Measurements from ENCODE around the gene SPPL3.
"Not testable (repeated sequence)": the region's sequence is repeated elsewhere in the genome, so short reads cannot be mapped to it uniquely, and the experiment has no call there.

Gene SPPL3

DNA sequence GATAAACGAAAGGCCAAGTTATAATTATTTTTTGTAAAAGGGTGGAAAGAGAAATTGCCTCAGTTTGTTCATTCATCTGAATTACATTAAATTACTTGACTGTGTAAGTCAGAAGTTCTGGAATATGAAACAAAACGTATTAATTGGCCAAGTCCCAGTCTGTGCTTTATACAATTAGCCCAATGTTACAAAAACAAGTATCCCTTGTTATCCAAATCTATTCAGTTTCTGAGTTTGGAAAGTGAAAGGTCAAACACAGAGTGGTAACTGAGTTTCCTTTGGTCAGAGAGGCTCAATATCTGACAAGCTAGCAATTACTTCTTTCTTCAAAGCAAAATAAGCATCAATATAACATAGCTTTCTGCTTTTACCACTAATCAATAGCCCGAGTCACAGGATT lies 62.6 kb downstream of the SPPL3 start:
- DNase-seq: no peak

DNA sequence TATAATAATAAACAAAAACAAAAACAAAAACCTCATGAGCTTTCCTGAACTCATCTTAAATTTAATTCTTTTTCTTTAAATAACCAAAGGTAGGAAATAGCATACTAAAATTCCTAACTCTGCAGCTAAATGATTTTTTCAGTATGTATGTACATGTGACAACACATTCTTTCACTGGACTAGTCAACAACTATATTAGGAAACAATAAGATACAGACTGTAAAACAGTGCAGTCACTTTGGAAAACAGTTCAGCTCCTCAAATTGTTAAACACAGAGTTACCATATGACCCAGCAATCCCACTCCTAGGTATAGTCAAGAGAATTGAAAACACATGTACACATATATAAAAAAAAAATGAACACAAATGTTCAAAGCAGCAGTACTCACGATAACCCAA lies 64.7 kb downstream of the SPPL3 start:
- no peak for DNase-seq

DNA sequence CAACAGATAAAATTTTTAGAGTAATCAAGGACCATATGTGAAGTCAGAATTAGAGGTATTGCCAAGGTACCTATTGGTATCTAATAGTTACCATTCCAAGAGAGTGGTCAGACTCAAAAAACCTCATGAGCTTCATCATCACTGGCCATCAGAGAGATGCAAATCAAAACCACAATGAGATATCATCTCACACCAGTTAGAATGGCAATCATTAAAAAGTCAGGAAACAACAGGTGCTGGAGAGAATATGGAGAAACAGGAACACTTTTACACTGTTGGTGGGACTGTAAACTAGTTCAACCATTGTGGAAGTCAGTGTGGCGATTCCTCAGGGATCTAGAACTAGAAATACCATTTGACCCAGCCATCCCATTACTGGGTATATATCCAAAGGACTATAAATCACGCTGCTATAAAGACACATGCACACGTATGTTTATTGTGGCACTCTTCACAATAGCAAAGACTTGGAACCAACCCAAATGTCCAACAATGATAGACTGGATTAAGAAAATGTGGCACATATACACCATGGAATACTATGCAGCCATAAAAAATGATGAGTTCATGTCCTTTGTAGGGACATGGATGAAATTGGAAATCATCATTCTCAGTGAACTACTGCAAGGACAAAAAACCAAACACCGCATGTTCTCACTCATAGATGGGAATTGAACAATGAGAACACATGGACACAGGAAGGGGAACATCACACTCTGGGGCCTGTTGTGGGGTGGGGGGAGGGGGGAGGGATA lies 65.4 kb downstream of the SPPL3 start:
- not testable (repeated sequence) for DNase-seq

DNA sequence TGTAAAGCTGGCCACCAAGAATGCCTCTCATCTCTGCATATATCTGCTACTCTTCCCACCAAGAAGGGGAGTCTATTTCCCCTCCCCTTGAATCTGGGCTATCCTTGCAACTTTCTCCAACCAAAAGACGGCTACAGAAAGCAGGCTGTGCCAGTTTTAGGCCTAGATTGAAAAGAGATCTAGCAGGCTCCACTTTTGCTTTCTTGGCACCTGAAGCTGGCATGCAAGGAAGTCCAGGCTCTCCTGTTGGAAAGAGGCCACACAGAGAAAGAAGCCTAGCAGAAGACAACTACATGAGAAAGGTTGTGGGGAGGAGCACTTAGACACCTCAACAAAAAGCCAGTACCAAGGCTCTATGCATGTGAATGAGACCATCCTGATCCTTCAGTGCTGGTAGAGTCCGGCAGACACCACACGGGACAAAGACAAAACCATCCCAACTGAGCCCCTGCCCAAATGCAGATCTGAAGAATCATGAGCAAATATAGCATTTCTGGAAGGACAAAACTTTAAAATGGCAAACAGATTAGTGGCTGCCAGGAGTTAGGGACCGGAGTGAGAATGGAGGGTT lies 68.0 kb downstream of the SPPL3 start:
- DNase-seq: no peak

DNA sequence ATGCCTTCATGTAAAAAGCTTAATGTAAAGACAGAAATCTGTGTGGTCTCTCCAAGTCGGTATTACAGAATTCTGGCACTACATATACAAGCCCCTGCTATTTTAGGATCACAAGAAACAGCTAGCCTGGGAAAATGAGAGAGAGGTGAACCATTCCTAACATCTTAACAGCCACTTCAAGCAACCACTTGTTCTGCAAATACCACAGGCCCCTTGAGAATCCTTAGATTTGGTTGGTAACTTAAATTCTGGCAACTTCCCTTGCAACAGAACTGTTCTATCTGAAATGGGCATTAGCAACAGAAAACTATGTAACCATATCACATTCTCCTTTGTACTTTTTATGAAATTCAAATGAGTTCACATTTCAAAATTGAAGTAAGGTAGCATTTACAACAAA lies 68.5 kb downstream of the SPPL3 start:
- no peak for DNase-seq

DNA sequence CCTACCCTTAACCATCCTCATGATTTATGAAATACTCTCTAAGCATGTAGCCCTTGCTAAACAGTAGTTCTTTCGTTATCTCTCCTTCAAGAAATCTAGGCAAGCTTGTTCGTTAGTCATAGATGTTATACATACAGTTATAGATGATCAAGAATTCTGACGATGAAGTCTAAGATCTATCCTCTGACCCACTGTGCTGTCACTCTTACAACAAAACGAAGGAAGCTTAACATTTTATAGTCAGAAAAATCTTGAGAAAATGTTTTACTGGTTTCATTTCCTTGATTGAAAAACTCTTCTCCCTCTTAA lies 68.9 kb downstream of the SPPL3 start:
- DNase-seq: no peak

DNA sequence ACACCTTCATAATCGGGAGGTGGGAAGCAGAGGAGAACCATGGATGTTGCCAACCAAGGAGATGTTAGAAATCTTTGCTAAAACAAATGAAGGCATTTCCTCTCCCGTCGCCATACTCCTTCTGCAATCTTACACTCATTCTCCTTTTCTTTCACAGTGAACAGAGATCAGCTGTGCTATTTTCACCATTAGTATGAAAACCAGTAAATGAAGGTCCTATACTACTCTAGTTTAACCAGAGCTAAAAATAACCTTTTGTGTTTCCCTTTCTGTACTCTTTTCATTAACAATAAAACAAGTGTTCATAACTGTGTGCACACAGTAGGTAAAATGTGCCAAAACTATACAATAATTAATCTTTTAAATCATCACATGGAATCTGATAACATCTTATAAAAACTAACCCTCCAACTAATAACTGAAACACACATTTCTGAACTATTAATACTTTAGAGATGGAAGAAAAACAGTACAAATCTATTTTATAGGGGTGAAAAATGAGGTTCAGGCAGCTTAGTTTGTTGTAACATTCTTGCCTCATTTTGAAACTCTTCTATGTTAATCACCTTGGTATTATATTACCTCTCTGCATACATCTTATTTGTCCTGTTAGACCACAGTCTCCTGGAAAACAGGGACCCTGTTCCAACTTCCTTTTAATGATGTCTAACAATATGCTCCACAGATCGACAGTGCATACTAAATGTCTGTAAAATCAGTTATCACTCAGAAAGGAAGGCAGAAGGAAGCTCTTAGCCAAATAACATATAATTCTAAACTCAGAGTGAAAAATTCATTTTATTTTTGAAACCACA lies 69.5 kb downstream of the SPPL3 start:
- no peak for DNase-seq

DNA sequence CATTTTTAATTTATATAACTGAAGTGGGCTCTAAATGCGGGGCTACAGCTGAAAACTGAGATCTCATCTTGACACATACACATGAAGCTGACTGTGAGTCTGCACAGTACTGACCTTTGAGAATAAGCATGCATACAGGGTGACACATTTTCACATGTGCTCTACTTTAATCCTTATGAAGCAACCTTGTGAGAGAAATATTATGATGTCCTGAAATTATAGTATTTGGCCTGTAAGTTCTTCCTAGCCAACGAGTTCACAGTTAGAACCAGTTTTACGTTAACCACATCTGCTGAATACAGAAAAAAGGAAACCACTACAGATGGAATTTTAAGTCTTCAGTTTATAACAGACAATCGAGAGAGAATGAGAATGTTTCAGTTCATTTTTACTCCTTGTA lies 70.3 kb downstream of the SPPL3 start:
- DNase-seq: no peak

DNA sequence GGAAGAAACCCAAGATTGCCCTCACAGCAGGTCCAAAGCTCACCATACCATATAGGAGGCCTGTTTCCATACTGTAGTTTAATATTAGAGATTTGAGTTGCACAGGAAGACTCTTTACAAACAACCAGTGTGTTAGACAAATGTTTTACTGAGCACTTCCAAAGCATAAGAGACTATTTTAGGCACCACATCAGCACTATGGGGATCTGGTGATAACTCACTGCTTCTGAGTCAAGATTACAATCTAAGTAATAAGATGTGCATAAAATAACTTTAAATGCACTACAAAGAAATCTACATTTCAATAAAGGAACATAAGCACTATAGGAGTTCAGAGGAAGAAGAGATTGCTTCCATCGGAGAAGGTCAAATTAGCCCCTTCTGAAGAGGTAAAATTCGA lies 71.4 kb downstream of the SPPL3 start:
- DNase-seq: no peak

DNA sequence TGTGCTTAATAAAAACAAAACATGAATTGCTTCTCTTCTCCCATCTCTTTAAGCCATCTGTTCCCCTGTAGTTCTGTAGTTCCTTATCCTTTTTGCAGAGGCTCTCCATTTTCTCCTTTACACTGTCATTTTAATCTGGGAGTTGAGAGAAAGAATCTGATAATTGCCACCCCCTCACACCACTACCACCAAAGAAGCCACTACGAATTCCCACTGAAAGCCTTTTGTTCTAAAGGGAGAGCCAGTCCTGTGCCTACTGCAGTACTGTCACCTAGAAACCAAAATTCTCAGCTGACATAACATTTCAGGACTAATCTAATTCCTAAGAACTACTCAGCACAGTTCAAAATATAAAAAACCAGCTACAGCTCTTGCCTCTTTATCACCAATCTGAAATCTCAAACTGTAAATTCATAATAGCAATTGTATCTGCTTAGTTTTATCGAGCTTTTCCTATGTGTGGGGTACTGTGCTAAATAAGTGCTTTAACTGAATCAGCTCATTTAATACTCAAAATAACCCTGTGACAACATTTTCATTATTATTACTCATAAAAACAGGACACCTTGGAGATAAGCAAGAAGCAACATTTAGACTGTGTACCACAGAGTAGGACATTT lies 72.4 kb downstream of the SPPL3 start:
- no peak for DNase-seq

DNA sequence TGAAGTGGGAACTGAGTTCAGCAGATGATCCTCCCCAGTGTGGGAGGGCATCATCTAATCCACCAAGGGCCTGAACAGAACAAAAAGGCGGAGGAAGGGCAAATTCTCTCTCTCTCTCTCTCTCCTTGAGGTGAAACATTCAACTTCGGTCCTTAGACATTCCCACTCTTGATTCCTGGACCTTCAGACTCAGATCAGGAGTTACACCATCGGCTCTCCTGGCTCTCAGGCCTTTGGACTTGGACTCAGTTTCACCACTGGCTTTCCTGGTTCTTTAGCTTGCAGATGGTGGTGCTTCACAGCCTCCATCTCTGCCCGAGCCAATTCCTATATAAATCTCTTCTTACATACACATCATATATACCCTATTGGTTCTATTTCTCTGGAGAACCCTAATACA lies 73.2 kb downstream of the SPPL3 start:
- DNase-seq: no peak

DNA sequence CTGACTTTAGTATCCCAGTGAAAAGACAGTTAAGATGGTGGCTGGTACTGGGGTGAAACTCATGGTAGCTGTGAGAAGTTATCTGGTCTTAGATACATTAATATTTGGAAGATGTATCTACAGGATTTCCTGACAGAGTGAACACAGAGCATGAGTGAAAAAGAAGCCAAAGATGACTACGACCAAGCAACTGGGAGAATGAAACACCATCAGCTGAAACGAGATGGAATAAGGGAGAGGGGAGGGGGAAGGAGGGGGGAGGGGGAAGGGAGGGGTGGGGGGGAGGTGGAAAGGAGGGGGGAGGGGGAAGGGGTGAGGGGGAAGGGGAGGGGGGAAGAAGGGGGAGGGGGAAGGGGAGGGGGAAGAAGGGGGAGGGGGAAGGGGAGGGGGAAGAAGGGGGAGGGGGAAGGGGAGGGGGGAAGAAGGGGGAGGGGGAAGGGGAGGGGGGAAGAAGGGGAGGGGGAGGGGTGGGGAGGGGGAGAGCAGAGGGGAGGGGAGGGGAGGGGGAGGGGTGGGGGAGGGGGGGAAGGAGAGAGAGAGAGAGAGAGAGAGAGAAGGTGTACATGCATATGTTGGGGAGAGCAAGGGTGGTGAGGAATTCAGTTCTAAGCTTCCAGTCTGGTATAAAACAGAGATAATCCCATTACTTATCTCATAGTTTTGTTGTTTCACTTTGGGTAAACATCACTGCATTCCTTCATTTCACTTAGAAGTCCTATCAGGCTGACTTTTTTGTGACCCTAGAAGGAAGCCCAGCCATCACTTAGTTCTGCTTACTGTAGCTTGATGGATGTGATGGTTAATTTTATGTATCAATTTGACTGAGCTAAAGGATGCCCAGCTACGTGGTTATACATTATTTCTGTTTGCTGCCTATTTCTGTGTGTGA lies 73.9 kb downstream of the SPPL3 start:
- DNase-seq: no peak

DNA sequence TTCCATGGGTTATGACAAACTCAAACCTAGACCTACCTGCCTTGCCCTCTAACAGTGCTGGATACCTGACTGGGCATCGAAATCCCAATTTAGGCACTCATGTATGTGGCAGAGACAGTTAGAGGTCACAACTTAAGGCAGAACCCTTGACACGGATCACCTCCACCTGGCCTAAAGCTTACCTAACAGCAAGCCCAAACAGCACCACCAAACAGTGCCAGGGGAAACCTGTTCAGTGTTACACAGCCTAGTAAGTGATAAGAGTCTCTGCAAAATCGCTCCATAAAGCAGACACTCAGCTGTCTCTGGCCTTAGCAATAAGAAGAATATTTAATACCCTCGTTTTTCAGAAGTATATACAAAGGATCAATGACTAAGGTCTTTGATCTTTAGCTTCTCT lies 77.8 kb downstream of the SPPL3 start:
- no peak for DNase-seq

DNA sequence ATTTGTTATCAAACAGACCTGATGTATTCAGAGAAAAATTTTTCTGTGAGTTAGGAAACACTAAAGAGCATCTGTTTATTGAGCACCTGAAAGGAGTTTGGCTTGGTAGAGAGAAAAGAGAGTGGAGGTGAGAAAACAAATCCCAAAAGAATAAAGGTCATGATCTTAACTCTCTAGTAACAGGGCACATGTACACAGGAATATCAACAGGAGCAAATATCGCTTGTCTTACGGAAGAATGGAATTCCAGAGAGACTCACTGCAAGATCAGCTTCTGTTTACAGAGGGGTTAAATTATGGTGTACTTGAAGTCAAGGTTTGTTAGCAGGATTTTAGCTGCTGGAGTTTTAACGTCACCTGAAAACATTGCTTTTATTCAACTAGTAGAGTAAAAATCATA lies 78.8 kb downstream of the SPPL3 start:
- no peak for DNase-seq

DNA sequence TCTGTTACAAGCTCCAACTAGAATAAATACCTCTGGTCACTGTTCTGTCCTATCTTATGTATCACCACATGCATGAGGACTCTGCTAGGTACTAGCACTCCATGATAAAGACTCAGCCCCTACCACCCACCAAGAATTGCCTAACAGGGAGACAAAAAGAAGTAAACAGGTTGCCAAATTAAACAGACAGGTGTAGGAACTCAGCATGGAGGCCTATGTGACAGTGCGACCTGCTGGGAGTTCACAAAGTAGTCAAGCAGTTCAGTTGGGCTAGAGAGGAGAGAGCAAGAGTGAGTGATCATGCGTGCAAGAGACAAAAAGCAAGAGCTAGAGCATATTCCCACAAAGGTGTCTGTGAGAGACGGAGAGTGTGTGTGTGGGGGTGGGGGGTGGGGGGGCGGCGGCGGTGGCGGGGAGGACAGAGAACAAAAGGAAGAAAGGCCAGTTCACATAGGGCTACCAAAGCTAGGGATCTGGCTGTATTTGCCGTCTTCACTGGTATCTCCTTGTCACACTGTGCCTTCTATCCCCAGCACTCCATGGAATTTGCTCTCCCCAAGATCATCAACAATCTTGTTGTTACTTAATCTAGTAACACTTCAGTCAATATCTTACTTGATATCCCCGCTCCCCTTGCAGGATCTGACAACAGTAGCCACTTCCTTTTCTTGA lies 81.2 kb downstream of the SPPL3 start:
- no peak for DNase-seq

DNA sequence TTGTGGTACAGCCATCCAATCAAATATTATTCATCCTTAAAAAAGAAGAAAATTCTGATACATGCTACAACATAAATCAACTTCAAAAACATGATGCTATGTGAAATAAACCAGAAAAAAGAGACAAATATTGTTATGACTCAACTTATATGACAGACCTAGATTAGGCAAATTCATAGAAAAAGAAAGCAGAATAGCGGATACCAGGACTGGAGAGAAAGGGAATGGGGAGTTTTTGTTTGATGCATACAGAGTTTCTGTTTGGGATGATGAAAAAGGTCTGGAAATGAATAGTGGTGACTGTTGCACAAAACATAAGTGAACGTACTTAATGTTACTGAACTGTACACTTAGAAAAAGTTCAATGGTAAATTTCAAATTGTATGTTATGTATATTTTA lies 82.3 kb downstream of the SPPL3 start:
- no peak for DNase-seq

DNA sequence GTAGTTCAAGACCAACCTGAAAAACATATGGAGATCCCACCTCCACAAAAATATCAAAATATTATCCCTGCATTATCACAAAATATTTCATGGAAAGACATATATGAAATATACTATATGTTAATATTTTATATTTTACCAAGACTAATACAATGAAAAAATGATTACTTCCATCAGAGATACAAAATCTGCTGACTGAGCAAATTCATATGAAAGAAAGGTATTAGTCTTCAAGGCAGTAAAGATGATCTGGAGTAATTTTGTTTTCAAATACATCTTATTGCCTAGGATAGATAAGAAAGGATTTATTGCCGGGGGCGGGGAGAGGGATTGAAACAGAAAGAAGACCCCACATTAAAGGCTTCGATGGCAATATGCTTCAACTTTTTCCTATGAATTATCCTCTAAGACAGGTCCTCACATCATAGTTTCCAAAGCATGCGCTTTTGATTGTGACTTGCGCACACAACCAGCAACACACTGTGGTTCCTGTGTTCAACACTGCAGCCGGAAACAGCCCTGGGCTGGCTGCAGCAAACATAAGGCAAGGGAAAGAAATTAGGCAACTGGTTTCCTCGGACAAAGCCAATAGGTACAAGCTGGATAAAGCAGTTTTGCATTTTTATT lies 83.2 kb downstream of the SPPL3 start:
- no peak for DNase-seq

DNA sequence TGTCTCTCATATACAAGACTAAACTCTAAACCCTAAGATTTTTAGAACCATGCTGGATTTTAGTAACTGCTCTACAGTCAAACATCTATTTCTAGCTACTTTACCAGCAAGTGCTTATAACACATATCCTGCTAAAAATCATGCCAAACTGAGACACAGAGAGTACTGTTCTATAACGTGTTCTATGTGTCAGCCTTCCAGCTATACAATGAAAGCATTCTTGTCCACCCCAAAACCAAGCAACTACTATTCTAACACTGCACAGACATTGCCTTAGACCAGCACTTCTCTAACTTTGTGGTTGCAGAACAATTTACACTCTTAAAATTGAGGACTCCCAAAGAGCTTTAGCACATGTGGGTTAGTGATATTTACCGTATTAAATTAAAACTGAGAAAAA lies 85.7 kb downstream of the SPPL3 start:
- DNase-seq: no peak

DNA sequence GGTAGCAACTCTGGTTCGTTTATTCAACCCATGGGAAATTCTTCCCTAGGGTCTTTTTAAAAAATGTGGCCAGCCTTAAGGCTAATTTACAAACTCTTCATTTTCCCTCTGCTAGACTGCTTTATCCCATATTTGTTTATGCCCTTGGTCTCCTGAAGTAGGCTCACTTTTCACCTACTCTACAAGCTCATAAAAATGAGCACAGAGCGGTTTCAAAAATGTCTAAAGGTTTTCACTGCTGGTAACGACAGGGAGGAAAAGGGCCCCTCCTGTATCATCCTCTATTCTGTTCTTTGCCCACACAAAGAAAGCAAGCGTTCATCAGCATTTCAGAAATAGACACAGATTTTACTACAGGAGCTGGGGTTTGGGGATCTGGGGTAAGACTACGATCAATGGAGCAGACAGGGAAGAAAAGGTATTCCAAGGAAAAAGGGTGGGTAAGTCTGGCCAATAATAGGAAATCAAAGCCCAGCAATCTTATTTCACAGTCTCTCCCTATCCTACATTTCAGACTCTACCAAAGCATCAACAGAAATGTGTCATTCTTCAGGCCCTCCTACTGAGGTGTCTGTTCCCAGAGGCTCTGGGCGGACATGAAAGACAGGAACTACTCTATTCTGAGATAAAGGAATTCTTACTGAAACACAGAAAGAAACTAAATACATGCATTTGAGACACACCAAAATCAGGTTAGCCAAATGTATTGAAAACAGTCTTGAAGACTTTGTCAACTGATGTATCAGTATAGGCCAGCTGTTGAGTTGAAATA lies 86.4 kb downstream of the SPPL3 start:
- no peak for DNase-seq

DNA sequence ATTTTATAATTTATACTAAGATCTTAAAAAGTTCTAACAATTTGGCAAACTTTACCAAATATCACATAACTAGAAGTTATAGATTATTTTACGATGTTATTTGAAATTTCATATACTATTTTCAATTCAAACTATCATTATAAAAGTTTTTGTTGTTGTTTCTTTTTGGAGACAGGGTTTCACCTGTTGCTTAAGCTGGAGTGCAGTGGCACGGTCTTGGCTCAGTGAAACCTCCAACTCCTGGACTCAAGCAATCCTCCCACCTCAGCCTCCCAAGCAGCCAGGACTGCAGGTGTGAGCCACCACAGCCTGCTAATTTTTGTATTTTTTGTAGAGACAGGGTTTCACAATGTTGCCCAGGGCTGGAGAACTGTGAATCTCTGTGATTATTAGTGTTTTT lies 87.8 kb downstream of the SPPL3 start:
- no peak for DNase-seq

DNA sequence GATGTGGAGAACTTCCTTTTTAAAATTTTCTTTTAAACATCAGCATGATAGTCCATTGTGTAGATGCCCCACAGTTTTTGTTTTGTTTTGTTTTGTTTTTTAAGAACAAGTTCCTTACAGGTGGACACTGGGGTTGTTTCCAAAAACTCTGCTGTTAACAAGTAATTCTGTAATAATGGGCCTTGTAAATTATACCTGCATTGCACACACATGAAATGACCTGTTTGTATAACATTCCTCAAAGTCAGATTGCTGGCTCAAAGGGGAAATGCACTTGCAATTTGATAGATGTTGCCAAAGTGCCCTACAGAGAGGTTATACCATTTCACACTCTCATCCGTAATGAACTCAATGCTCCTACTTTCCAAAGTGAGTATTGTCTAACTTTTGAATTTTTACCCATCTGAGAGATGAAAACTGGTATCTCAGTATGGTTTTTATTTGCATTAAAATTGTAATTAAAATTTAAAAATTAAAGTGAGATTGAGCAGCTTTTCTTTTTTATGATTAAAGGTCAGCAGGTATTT lies 89.2 kb downstream of the SPPL3 start:
- no peak for DNase-seq

All from right hindlimb (tissue), 1 donor.